Lower leg skin (tissue), 4 donors: Measurements from ENCODE around the gene ZNF207. TPM values are rescaled to one million over a fixed set of nuclear protein-coding genes. Genes with fewer than 3 reads are reported as not detected.
"Not testable (repeated sequence)": the region's sequence is repeated elsewhere in the genome, so short reads cannot be mapped to it uniquely, and the experiment has no call there.

ENCODE experiments used
- DNase-seq, 2 donors: peaks; one replicate each; pipeline ENCODE4 v3.0.0-alpha.2; 2019; ENCODE audit warnings: low spot score in 2 of 2
- H3K4me3 ChIP-seq: fragments of 200-600 bp; sonication (generic); 2 replicates; pipeline ENCODE4 v1.5.1; 2017; ENCODE audit warnings: mild to moderate bottlenecking, low read depth; ENCODE audit not compliant: poor library complexity, severe bottlenecking
- POLR2A ChIP-seq, 2 donors: fragments of 450-650 bp; IDR thresholded peaks; one replicate each; pipeline ENCODE4 v1.6.1; 2016 to 2017; ENCODE audit warnings: antibody characterized with exemption in 2 of 2, mild to moderate bottlenecking in 1 of 2, moderate library complexity in 1 of 2
- WGBS, 2 donors: methylation state at CpG; one replicate each; pipeline ENCODE4 v1.1.5; 2018; 5-methylcytosine and 5-hydroxymethylcytosine counted together
- intact Hi-C: fragments of 100-400 bp; cut with DNase I; formaldehyde crosslinking; loops from one replicate; pipeline ENCODE4 v1.15.0; 2023; ENCODE audit warnings: low total_unique reads
- total RNA-seq, 4 donors: library from RNA; depleted of rRNA; stranded (reverse); fragments of >200 nt; gene quantifications; one replicate each; pipeline ENCODE4 v1.1.0, GENCODE V29; 2016
- TF ChIP-seq, protein P1 (sequence below), 3 donors: fragments of 450-650 bp; IDR thresholded peaks; one replicate each; pipeline ENCODE4 v1.5.1; 2016; ENCODE audit warnings: antibody characterized with exemption in 3 of 3, mild to moderate bottlenecking in 3 of 3, moderate library complexity in 2 of 3

The ZNF207 gene
- total RNA-seq, 4 donors from 2014 or later: 93.5 to 158 (median 117) TPM

DNA sequence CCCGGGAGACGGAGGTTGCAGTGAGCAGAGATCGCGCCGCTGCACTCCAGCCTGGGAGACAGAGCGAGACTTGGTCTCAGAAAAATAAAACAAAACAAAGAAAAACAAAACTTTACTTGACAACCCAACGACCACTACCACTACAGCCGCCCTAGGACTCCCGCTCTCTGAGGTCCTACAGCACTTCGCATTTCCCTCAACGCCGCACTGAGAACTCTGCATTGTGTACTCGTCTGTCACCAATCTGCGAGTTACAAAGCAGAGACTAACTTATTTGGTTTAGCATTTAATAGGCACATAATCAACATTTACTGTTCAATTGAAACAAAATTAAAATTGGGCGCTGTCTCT lies 479 bp upstream of the ZNF207 start:
- no peak for DNase-seq
- intact Hi-C loops: no loop called here
- TF ChIP-seq, protein P1, sequence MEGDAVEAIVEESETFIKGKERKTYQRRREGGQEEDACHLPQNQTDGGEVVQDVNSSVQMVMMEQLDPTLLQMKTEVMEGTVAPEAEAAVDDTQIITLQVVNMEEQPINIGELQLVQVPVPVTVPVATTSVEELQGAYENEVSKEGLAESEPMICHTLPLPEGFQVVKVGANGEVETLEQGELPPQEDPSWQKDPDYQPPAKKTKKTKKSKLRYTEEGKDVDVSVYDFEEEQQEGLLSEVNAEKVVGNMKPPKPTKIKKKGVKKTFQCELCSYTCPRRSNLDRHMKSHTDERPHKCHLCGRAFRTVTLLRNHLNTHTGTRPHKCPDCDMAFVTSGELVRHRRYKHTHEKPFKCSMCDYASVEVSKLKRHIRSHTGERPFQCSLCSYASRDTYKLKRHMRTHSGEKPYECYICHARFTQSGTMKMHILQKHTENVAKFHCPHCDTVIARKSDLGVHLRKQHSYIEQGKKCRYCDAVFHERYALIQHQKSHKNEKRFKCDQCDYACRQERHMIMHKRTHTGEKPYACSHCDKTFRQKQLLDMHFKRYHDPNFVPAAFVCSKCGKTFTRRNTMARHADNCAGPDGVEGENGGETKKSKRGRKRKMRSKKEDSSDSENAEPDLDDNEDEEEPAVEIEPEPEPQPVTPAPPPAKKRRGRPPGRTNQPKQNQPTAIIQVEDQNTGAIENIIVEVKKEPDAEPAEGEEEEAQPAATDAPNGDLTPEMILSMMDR (IDR thresholded peaks at IDR 0.05): no peak
- no peak for TF ChIP-seq POLR2A (IDR thresholded peaks at IDR 0.05)
- H3K4me3 ChIP-seq: peak overlapping the region; percentile 95
- 20 to 25% methylated on average over 15 of the region's 15 CpGs for WGBS, 2 donors

DNA sequence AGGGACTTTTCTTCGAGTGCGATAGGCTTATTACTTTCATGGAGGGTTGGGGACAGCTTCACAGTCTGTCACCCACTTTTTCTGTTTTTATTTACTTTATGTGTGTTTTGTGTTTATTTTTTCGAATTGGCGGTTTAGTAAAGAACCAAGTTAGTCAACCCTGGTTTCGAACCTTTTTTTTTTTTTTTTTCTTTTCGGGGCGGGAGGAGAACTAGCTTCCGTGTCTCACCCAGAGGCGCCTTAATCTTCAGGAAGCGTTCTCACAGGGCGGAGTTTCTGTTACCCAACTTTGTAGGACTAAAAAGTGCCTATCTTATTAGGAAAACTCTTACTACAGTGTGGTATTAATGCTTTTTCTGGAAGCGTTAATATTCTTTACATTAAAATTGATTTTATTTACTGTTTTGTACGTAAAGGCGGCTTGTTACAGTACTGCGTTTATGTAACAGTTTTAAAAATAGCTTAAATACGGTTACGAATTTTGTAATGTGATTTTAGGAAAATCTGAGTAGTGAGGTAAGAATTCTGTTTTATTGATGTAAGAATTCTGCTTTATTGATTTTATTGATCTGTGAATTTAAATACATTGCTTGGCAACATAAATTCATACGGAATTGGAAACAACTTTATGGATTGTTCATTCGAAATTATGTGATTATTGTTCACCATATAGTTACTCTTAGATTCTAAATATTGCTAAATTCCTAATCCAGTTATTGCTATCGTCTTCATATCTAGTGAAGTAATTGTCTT lies 885 bp downstream of the ZNF207 start:
- WGBS, 2 donors: 0% methylated on average over 20 of the region's 20 CpGs
- peak overlapping the region; percentile 95 for H3K4me3 ChIP-seq
- DNase-seq: peak in 1 of 2 donors; percentile 59
- intact Hi-C loops: no loop called here
- TF ChIP-seq, protein P1 (IDR thresholded peaks at IDR 0.05): no peak
- TF ChIP-seq POLR2A (IDR thresholded peaks at IDR 0.05): no peak

DNA sequence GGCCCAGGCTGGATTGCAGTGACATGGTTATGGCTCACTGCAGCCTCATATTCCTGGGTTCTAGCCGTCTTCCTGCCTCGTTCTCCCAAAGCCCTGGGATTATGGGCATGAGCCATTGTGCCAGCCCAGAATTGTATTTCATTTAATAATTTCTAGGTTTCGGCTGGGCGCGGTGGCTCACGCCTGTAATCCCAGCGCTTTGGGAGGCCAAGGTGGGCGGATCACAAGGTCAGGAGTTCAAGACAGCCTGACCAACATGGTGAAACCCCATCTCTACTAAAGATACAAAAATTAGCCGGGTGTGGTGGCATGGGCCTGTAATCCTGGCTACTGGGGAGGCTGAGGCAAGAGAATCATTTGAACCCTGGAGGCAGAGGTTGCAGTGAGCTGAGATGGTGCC lies 2.8 kb downstream of the ZNF207 start:
- DNase-seq, intact Hi-C loops, H3K4me3 ChIP-seq: not testable (repeated sequence)
- whole genome bisulfite sequencing, 2 donors: 90 to 92% methylated on average over 9 of the region's 9 CpGs

DNA sequence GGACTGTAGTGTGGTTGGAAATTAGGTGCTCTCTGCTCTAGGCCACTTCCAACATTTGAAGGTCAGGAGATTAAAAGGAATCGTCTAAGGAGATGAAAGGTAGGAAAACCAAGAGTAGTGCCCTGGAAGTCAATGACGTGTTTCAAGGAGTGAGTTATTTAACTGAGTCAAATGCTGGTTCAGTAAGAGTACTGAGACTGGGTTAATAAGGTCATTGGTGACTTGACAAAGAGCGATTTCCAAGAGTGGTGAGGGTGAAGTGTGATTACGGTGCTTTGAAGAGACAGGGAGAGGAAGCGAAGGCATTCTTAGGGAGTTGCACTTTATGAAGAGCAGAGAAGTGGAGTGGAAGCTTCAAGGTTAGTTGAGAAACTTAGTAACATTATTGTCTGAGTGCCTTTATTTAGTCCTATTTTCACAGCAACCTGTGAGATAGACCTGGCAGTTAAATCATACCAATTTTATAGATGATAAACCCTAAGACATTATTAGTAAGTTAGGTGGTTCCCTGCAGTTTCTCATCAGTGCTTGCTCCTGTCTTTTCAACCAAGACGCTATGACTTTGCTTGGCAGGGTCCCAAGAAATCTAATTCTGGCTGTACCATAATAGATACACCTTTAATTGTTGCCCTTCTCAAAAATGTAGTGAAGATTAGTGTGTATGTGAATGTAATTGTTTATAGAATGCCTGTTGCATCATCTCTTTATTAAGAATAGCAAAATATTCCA lies 5.9 kb downstream of the ZNF207 start:
- no peak for DNase-seq
- intact Hi-C loops: no loop called here
- no peak for TF ChIP-seq POLR2A (IDR thresholded peaks at IDR 0.05)
- TF ChIP-seq, protein P1 (IDR thresholded peaks at IDR 0.05): no peak
- no peak overlapping the region for H3K4me3 ChIP-seq
- 57 to 58% methylated on average over 6 of the region's 6 CpGs for WGBS, 2 donors

DNA sequence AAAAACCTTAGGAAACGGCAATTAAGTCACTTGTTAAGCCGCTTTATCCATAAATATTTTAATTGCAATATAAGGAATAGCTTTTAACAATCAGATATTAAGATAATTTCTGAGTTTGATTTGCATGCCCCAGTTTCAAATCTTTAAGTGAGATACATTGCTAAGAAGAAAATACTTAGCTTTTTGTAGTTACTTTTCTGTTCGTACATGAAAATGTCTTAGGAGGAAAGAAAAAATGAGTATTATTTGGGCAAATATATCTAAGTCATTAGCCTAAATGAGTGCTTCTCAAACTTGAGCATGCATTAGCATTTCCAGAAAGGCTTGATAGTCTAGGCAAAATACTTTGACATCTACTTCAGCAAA lies 6.4 kb downstream of the ZNF207 start:
- H3K4me3 ChIP-seq: no peak overlapping the region
- no peak for DNase-seq
- TF ChIP-seq POLR2A (IDR thresholded peaks at IDR 0.05): no peak
- TF ChIP-seq, protein P1 (IDR thresholded peaks at IDR 0.05): no peak
- intact Hi-C loops: no loop called here
- 68 to 69% methylated on average over 3 of the region's 3 CpGs for WGBS, 2 donors

DNA sequence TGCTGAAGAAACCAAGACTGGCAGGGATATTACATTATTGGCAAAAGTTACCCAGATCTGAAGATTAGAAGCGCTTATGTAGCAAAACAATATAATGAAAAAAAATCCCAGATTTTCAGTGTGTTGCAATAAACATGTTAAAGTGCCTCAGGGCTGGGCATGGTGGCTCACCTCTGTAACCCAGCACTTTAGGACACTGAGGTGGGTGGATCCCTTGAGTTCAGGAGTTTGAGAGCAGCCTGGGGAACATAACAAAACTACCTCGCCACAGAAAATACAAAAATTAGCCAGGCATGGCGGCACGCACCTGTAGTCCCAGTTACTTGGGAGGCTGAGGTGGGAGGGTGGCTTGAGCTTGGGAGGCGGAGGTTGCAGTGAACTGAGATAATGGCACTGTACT lies 6.8 kb downstream of the ZNF207 start:
- no peak overlapping the region for H3K4me3 ChIP-seq
- intact Hi-C loops: no loop called here
- TF ChIP-seq POLR2A (IDR thresholded peaks at IDR 0.05): no peak
- TF ChIP-seq, protein P1 (IDR thresholded peaks at IDR 0.05): no peak
- 65 to 76% methylated on average over 5 of the region's 5 CpGs for WGBS, 2 donors
- DNase-seq: no peak
